ENCODE results near the gene SMC4. TPM values are rescaled to one million over a fixed set of nuclear protein-coding genes. Genes with fewer than 3 reads are reported as not detected.
"Not testable (repeated sequence)": the region's sequence is repeated elsewhere in the genome, so short reads cannot be mapped to it uniquely, and the experiment has no call there.

Gene SMC4
- total RNA-seq, 1 donor from 2014 or later = 51.5 TPM

DNA sequence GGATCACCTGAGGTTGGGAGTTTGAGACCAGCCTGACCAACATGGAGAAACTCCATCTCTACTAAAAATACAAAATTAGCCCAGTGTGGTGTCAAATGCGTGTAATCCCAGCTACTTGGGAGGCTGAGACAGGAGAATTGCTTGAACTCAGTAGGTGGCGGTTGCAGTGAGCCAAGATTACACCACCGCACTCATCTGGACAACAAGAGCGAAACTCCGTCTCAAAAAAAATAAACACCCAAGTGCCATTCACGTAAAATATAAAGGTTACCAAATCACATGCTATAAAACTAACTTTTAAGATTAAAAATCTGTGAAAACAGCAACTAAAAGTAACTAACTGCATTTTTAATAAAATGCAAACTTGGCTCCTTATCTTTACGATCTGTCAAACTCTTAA is 41.2 kb downstream of the SMC4 start:
- DNase-seq (ENCODE audit: extremely low read depth, low read depth, low spot score) = no peak

DNA sequence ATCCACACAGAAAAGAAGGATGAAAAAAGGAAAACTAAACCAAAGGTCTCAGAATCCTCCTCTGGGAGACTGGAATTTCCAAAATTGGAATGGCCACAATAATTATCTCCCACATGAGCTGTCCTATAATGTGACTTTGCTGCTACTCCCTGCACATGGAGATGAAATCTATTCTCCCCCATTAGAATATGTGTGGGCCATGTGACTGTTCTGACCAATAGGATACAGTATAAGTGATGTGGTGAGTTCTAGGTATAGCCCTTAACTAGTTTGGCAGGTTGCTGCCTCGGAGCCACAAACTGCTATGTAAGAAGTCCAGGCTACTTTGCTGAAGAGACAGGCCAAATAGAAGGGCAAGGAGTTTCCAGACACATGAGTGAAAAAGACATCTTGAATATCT is 45.0 kb downstream of the SMC4 start:
- DNase-seq (ENCODE audit: extremely low read depth, low read depth, low spot score) = no peak

DNA sequence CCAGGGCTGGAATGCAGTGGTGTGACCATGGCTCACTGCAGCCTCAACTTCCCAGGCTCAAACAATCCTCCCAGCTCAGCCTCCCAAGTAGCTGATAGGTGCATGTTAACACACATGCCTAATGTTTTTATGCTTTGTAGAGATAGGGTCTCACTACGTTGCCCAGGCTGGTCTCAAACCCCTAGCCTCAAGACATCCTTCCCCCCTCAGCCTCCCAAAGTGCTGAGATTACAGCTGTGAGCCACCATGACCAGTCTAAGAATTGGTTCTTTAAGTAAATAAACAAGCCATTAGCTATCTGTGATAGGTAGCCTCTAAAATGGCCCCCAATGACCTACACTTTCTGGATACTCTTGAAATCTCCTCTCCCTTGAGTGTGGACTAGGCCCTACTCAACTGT is 46.4 kb downstream of the SMC4 start:
- no peak for DNase-seq (ENCODE audit: extremely low read depth, low read depth, low spot score)

DNA sequence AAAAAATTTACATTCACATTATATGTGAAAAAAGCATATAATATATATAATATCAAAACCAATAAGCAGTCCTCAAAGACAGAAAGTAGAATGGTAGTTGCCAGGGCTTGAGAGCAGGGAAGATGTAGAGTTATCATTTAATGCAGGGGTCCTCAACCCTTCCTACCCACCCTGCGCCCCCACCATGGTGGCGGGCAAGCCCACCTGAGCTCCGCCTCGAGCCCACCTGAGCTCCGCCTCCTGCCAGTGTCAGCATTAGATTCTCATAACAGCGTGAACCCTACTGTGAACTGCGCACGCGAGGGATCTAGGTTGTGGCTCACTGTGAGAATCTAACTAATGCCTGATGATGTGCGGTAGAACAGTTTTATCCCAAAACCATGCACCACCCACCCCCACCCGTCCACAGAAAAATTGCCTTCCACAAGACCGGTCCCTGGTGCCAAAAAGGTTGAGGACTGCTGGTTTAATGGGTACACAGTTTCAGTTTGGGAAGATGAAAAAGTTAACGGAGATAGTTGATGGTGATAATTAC is 47.1 kb downstream of the SMC4 start:
- DNase-seq (ENCODE audit: extremely low read depth, low read depth, low spot score) = no peak

DNA sequence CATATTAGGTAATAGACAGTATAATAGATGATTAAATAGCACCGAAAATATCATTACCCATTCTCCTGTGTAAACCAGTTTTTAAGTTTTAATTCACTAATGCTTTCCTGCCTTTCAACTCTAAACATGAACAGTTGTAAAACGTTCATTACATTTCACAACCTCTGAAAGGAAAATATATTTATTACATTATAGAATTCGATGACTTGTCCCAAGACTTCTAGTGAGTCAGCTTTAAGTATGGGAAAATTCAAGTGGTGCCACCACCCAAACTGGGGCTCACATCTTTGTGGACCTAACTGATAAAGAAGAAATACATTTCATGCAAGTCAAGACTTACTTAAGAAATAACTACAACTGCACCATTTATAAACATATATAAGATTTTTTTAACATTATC is 48.1 kb downstream of the SMC4 start:
- no peak for DNase-seq (ENCODE audit: extremely low read depth, low read depth, low spot score)

DNA sequence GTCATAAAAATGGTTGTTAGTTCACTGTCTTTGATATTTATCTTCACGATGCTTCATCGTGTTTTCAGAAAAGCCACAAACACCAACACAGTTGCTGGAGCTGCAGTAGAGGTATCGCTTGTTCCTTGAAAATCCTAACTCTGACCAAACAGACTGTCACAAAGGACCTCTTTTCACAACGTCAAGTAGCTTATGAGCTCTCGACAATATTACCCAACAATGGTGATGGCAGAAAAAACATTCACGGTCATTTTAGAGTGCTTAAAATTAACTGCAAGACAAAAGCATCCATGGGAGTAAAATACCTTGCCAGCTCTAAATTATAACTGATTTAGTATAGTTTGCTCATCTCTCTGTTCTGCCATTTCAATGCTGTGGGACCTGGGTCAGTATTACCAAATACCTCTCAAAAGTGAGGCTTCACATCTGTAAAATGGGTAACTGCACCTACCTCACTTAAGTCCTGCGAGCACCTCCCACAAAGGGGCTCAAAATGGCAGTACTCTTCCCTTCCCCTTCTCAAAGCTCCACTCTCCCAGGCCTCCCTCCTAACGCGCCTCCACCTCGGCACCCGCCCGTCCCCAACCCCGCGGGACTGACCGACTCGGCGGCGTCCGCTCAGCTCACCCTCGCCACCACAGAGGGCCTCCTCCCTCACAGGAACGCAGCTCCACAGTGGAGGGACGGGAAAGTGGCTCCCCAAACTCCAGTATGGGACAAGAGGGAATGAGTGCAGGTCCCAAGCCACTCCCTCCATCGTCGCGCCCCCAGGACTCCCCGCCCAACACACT is 49.6 kb downstream of the SMC4 start:
- DNase-seq (ENCODE audit: extremely low read depth, low read depth, low spot score) = no peak

DNA sequence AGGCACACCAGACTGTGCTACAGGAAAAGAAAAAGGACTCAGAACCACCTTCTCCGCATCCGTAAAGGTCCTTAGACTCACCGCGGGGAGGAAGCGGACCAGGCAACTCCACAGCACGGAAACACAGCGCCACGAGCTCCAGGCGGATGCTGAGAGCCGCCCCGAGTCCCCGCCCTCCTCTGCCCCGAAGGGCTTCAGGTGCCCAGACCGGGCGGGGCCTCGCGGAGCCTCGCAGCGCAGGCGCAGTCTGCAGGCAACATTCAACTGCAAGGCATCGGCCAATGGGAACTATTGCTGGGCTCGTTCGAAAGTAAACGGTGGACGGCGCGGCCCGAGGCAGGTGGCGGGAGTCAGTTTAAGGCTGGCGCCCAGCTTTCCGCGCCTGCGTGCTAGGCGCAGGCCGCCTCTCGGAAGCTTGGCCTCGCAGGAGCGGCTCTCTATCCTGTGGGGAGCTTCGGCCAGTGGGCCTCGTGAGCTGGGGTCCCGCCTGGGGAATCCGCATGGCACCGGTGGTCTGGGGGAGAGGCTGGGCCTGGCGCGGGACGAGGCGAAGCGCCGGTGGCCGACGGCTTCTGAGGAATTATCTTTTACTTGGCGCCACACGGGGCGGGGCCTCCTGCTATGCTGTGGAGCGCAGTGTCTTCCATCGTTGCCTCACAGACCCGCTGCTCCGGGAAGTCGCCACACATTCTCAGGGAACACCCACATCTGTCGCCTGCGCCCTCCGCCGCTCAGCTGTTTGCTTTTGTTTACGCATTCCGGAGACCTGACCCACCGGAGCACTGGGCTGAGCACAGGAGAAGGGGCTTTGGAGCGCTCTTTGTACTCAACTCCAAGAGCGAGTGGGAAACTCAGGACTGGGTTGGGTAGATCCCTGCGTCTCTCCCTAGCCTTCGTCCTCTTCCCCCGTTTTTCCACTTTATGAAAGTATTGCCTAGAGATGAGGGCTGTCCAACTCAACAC is 50.5 kb downstream of the SMC4 start, which contains the start of gene TRIM59:
Gene TRIM59 (minus strand): TSS at position 151 of the 963 bp plus-strand sequence. CDS start 10,603 bp downstream, outside the sequence.
- DNase-seq (ENCODE audit: extremely low read depth, low read depth, low spot score) = peak; percentile 70

DNA sequence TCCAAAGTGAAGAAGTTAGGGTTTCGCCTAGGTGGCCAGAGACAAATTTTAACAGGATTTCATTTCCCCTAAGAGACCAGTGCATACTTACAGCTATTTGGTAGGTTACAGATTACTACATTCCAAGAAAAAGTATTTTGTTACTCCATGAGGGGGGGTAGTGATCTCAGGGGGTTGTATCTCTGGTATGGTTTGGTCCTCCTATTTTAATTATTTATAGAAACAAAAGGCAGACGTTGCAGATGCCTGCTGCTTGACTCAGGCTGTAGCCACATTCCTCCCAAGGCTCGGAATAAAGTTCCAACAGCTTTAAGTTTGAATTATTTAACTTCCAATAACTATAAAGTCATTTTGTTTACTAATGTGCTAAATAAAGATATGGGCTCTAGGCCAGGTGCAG is 51.4 kb downstream of the SMC4 start:
- DNase-seq (ENCODE audit: extremely low read depth, low read depth, low spot score) = no peak

DNA sequence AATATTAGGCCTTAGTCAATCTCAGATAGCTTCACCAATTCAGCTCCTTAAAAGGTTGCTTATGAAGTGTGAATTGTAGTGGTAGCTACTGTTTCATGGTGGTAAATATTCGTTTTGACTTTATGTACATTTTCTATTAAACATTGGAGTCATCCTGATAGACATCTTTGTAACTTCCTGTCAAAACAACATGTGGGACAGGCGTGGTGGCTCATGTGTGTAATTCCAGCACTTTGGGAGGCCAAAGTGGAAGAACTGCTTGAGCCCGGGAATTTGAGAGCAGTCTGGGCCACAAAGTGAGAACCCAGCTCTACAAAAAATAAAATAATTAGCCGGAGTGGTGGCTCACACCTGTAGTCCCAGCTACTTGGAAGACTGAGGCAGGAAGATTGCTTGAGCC is 52.2 kb downstream of the SMC4 start:
- DNase-seq (ENCODE audit: extremely low read depth, low read depth, low spot score) = no peak

DNA sequence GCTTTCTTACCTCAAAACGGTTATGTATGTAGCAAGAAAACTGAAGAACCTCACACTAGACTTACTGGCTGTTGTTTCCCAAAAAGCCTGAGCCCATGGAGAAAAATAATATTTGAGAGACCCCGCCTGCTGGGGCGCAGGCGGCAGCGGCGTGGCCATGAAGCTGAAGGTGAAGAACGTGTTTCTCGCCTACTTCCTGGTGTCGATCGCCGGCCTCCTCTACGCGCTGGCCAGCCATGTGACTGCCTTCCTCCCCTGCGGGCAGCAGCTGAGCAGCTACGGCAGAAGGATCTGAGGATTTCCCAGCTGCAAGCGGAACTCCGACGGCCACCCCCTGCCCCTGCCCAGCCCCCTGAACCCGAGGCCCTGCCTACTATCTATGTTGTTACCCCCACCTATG is 52.8 kb downstream of the SMC4 start:
- not testable (repeated sequence) for DNase-seq (ENCODE audit: extremely low read depth, low read depth, low spot score)

DNA sequence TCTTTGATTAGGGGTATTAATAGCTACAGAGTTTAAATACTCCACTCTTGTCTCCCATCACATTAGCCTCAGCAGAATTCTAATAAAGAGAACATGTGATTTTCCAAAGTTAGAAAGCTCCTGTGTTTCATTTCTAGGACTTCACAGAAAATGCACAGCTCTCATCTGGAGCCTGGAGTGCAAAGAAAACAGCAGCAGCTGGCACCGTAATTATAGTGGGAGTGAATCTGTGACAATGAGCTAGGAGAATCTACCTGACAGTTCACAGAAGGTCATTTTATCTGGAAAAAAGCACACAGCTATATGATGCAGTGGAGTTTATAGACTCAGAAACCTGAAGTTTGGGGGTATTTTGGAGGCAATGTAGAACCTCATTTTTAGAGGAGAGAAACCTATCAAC is 55.5 kb downstream of the SMC4 start:
- DNase-seq (ENCODE audit: extremely low read depth, low read depth, low spot score) = no peak

DNA sequence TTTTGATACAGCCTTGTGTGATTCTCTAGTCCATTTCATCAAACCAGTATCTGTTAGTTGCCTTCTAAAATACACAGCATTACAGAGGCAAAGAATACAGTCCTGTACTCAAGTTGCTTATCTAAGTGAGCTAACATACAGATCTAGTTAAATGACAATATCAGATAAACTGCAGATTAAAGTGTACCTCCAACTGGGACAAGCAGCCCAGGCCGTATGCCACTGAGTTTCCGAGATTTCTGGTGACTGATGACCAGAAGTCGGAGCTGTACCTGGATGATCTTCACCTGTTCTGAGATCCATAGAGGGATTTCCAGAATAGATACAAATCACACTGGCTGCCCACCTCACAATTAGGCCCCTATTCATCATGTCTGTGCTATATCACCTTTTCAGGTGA is 56.4 kb downstream of the SMC4 start:
- DNase-seq (ENCODE audit: extremely low read depth, low read depth, low spot score) = no peak

DNA sequence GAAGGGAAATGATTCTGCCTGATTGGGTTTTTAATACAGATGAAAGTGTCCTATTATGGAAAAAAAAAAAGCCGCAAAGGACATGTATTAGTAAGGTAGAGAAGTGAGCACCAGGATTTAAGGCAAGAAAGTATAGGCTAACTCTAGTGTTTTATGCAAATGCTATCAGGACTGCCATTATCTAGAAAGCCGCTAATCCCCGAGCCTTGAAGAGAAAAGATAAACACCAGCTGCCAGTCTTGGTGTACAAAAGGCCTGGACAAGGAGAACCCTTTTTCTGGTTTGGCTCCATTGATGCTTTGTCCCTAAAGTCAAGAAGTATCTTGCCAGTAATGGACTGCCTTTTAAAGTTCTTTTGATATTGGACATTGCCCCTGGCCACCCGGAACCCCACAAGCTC is 58.7 kb downstream of the SMC4 start:
- no peak for DNase-seq (ENCODE audit: extremely low read depth, low read depth, low spot score)

DNA sequence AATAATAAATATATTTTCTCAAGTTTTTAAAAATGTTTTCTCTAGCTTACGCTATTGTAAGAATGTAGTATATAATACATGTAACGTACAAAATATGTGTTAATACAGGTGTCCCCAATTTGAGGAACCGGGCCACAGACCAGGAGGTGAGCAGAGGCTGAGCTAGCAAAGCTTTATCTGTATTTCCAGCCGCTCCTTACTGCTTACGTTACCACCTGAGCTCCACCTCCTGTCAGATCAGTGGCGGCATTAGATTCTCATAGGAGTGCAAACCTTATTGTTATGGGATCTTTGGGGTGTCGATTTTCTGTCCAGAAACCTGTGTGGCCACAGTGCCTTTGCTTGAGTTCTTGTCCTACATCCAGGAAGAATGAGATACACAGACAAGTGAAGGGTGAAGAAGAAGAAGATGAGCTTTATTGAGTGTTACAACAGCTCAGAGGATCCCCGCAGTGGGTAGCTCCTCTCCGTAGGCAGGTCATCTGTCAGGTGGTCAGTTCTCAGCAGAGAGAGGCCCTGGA is 60.1 kb downstream of the SMC4 start:
- no peak for DNase-seq (ENCODE audit: extremely low read depth, low read depth, low spot score)

DNA sequence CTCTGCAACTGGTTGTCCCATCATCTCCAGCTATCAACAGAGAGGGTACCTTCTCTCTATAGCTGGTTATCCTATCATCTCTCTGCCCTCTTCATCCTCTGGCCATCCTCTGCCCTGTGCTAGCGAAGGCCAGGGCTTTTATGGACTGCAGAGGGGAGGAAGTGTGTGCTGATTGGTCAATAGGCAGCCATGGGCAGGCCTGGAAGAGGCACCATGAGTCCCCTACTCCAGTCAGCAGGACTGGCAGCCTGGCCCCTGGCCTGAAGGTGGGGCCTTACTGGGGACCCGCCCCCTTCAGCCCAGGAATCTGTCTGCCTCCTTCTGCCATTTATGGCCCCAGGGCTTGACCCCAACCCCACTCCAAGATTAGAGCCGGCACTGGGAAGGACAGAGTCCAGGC is 60.6 kb downstream of the SMC4 start:
- DNase-seq (ENCODE audit: extremely low read depth, low read depth, low spot score) = no peak

DNA sequence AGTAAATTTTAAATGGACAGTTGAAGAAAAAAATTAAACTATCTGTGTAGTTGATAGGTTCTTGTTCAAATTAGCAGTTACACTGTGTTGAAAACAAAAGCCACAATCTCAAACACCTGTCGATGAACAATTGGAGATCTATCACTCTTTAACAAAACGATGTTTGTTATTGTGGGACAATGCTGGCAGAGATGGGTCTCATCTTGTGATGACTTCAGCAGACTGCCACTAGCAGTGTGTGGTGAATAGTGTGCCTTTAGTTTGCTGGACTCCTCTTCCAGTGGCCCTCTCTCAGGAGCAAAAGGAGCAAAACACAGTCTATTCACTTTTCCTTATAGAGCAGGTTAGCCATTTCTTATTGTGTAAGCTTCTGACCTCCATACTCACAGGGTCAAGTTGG is 64.9 kb downstream of the SMC4 start:
- no peak for DNase-seq (ENCODE audit: extremely low read depth, low read depth, low spot score)

DNA sequence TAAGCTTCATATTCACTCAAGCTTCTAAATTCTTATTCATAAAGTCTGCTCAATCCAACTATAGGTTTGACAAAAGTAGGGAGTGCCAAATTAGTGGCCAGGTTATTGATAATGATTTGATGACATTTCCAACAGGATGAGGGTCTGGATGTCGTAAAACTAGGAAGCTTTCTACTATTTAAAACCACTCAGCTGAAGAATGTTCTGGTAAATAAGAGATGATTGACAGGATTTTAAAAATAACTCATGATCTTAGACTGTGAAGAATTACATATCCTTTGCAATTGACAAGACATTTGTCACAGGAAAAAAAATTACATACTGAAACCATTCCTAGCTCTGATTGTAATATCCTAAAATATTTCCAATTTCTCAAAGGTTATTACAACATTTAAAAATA is 65.5 kb downstream of the SMC4 start:
- no peak for DNase-seq (ENCODE audit: extremely low read depth, low read depth, low spot score)

DNA sequence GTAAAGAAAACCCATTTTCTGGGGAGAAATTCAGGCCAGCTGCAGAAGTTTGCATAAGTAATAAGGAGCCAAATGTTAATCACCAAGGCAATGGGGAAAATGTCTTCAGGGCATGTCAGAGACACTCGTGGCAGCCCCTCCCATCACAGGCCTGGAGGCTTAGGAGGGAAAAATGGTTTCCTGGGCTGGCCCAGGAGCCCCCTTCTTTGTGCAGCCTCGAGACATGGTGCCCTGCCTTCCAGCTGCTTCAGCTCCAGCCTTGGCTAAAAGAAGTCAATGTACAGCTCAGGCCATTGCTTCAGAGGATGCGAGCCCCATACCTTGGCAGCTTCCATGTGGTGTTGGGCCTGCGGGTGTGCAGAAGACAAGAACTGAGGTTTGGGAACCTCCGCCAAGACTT is 70.7 kb downstream of the SMC4 start:
- no peak for DNase-seq (ENCODE audit: extremely low read depth, low read depth, low spot score)

DNA sequence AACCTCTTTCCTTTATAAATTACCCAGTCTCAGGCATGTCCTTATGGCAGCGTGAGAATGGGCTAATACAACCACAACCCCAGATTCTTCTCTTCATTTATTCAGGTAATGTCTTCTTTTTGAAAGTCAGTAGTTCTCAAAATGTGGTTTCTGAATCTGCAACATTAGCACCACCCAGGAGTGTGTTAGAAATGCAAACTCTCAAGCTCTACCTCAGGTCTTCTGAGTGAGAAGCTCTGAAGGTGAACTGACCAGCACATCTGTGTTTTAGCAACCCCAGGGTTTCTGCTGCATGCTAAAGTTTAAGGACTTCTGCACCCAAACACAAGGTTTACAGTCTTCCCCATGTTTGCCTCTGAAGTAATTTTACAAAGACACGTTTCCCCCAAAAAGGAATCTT is 72.4 kb downstream of the SMC4 start:
- DNase-seq (ENCODE audit: extremely low read depth, low read depth, low spot score) = no peak

DNA sequence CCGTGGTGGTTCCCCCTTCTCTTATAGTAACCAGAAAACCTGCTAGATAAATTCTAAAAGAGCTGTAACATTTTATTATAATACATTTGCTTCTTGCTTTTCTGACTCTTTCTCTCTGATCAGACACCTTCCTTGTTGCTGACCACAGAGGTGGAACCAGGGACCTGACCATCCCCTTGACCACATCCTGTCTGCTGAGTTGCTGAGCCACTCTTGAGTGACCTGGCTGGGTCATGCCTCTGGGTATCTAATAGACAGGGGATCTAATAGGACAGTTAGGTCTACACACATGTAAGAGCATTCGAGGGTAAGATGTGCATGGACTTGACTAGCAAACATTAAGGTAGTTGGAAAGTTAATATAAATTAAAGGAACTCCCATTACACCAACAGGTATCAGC is 72.9 kb downstream of the SMC4 start:
- DNase-seq (ENCODE audit: extremely low read depth, low read depth, low spot score) = no peak

DNA sequence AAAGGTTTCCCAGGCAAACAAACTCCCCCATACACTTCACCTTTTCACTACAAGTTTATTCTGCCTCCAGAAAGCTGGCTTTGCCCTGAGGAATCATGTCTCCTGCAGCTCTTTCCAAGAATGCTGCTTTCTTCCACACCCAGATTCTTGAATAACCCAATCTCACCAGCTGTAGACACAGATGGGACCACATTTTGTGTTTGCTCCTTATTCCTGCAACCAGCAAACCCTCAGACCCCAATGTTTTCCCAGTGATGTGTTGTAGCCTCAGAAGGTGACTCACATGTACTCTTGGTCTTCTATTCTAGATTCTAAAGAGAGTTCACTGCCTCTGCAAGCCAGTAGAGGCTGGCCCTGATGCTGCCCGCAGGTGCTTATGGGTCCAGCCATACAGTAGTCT is 73.8 kb downstream of the SMC4 start:
- no peak for DNase-seq (ENCODE audit: extremely low read depth, low read depth, low spot score)

Data from glomerular endothelial cell (primary cell).